ENCODE measurements around the gene DCP1B.

DNA sequence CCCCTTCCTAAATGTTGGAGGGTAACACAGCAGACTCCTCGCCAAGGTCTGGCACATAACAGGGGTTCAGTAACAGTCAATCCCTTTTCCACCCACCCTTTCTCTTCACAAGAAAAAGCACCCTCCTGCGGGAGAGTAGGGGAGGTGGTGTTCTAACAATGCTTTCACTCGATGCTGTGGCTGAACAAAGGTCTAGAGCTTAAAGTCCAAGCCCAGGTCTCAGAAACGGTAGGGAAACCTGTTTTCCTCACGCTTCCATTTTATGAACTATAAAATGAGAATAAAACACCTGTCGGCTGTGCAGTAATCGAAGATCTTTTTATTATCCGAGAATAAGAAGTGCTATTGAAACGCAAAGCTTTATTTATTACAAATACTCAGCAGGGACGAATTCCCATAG, 64.9 kb downstream of the DCP1B start:
- TF ChIP-seq CTCF (IDR thresholded peaks at IDR 0.05) (no peak), POLR2AphosphoS5 (IDR thresholded peaks at IDR 0.05; ENCODE audit: low read depth, low read length) (no peak), REST (IDR thresholded peaks at IDR 0.05; ENCODE audit: insufficient read depth in 1 of 2, low read depth in 2 of 2, low read length in 1 of 2) (no peak), SIN3A (IDR thresholded peaks at IDR 0.05; ENCODE audit: borderline replicate concordance, insufficient read depth, low read depth, low read length) (no peak), TCF7L2 (IDR thresholded peaks at IDR 0.05; ENCODE audit: low read depth, low read length) (no peak)
